Central memory CD4-positive, alpha-beta T cell (primary cell): ENCODE results near the gene CCDC74A.
"Not testable (repeated sequence)": the region's sequence is repeated elsewhere in the genome, so short reads cannot be mapped to it uniquely, and the experiment has no call there.

Source experiments
- DNase-seq: peaks from one replicate; pipeline ENCODE4 v3.0.0; 2022
- total RNA-seq, 3 experiments: gene quantifications; one replicate each; lab custom pipeline; 2026; lab: John Stamatoyannopoulos, UW

The CCDC74A gene
- 0.67 to 4.5 (median 0.96) reads per million in 3 experiments for total RNA-seq

DNA sequence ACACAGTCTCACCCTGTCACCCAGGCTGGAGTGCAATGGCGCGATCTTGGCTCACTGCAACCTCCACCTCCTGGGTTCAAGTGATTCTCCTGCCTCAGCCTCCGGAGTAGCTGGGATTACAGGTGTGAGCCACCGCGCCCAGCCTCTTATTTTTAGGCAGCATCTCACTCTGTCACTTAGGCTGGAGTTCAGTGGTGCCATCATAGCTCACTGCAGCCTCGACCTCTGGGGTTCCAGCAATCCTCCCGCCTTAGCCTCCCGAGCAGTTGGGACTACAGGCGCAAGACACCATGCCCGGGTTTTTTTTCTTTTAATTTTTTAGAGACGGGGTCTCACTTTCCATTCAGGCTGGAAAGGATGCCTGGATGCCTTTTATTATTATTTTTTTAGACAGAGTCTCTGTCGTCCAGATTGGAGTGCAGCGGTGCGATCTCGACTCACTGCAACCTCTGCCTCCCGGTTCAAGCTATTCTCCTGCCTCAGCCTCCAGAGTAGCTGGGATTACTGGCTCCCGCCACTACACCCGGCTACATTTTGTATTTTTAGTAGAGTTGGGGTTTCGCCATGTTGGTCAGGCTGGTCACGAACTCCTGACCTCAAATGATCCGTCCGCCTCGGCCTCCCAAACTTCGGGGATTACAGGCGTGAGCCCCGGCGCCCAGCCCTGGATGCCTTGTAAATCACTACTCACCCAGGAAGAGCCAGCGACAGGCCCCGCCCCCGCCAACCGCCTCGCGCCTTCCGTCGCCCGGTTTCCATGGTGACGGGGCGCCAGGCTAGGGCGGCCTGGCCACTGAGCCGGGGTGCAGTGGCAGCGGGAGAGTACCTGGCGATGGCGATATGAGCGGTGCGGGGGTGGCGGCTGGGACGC, at the start of gene CCDC74A:
Gene CCDC74A (plus strand): TSS at position 758 of the 871 bp plus-strand sequence. CDS start 83 bp downstream, at position 841.
- peak; percentile 82 for DNase-seq

- DNase-seq = not testable (repeated sequence)
These were observed 49.4 kb upstream of the CCDC74A start for GRCh38 chr2:131478074-131478849.

GRCh38 chr2:131478850-131479461, 48.7 kb upstream of the CCDC74A start:
- DNase-seq = not testable (repeated sequence)

- not testable (repeated sequence) for DNase-seq
These were observed 47.3 kb upstream of the CCDC74A start for GRCh38 chr2:131480351-131480750.

- not testable (repeated sequence) for DNase-seq
These were observed 45.1 kb upstream of the CCDC74A start for GRCh38 chr2:131482506-131483155.

DNA sequence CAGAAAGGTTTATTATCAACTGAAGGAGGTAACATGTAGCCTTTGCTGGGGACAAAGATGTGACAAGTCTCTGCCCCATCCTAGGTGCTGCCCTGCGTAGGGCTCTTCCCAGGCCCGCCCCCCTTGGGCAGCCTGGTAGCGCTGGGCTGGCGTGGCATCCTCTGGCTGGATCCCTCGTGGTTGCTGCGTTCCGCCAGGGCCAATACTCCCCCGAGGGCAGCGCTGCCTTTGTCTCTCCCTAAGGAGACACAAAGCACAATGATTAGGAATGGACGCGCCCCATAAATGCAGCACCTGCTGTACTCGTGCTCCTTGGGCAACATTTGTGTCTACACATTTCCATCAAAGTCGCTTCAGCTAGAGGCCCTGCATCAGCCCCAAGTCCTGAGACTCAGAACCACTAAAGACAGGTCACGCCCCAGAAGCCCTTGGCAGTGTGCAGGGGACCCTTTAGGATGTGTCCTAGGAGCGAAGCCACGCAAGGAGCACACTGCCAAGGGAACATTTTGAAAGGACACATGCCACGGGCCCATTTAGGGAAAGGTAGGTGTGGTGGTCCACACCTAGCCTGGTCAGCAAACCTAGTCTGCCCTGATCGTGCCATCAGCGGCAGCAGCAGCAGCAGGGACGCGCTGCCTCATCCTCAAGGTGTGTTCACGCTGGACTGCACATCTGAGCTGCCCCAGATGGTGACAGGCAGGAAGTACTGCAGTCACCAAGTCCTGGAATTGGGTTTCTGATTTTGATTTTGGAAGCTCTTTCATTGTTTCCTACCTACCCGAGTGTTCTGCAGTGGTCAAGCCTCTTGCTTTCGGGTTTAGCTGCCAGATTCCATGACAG, 43.5 kb upstream of the CCDC74A start:
- DNase-seq = not testable (repeated sequence)

GRCh38 chr2:131484906-131485460, 42.7 kb upstream of the CCDC74A start:
- not testable (repeated sequence) for DNase-seq

- DNase-seq = not testable (repeated sequence)
These were observed 41.3 kb upstream of the CCDC74A start for GRCh38 chr2:131486201-131486902.

DNA sequence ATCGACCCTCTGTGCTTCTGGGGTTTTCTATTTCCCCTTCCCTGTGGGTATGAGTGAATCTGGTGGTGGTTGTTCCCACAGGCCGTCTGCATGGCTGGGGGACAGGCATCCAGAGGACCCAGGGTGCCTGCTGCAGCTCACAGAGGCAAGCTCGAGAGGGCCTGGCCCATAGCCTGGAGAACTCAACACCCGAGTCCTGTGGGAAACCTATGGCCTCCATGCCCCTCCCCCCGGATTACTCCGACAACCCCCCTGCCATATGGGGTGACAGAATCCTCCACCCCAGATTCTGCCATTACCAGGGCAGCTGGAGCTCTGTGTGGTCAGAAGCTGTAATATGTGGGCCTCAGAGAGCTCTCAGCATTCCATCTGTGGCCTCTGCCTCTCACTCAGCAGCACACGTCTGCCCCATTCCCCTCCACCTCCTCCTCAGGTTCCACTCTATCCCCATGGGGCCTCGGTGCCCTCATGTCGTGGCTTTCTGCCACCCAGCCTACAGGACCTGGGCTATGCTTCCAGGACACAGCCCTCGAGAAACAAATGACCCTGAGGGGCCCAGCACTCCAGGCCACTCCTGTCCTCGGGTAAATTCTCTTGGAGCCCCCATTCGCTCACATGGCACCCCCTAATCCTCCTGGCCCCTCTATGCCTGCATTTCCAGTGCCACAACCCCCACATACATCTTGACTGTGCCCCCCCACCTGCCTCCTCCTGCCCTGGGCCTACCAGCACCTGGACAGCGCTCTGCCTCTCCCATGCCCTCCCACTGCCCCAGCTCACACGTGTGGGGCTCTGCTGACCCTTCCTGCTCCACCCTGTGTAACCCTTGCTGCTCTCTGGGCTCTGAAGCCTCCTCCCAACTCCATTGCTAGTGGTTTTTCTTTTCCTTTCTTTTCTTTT, 39.1 kb upstream of the CCDC74A start:
- no peak for DNase-seq

DNA sequence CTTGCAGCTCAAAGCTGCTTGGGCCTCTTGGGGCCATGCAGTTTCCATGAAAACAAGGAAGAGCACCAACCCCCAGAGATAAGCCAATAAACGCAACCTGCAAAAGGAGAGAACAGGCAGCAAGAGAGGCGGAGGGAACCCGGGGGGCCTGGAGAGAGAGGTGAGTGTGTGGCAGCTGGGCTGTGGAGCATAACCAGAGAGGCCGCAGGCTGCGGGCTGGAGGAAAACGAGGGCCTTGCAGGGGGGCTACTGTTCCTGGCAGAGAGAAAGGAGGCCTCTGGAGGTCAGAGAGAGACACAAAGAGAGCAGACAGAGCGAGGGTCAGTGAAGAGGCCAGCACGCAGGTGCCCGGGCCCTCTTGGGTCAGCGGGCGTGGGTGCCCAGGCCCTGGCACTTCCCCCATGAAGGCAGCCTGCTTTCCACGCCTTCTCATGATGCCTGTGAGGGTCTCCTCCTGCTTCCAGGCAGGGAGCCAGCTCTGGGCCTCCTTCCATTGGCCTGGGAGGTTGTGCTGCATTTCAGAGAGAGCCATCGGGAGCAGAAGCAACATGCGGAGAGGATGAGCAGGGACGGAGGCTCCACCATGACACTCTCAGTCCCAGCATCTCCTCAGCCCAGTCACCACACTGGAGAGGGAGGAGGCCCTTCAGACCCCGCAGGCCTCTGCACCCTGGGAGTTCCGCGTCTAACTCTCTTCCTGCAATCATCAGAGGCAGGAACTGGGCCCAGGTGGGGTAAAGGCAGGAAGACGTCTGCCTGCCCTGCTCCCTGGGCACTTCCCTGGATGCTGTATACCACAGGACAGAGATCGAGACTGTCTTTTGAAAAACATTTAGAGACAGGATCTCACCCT, 36.8 kb upstream of the CCDC74A start:
- DNase-seq = peak; percentile 28

GRCh38 chr2:131491469-131491836, 36.2 kb upstream of the CCDC74A start:
- DNase-seq = not testable (repeated sequence)

- DNase-seq = not testable (repeated sequence)
These were observed 35.7 kb upstream of the CCDC74A start, which contains the start of gene MZT2A for GRCh38 chr2:131492015-131492417. Gene MZT2A, minus strand, starts transcription at chr2:131492397. Its CDS starts 21 bp downstream, at chr2:131492376.

GRCh38 chr2:131492418-131493198, 35.1 kb upstream of the CCDC74A start:
- peak; percentile 92 for DNase-seq

DNA sequence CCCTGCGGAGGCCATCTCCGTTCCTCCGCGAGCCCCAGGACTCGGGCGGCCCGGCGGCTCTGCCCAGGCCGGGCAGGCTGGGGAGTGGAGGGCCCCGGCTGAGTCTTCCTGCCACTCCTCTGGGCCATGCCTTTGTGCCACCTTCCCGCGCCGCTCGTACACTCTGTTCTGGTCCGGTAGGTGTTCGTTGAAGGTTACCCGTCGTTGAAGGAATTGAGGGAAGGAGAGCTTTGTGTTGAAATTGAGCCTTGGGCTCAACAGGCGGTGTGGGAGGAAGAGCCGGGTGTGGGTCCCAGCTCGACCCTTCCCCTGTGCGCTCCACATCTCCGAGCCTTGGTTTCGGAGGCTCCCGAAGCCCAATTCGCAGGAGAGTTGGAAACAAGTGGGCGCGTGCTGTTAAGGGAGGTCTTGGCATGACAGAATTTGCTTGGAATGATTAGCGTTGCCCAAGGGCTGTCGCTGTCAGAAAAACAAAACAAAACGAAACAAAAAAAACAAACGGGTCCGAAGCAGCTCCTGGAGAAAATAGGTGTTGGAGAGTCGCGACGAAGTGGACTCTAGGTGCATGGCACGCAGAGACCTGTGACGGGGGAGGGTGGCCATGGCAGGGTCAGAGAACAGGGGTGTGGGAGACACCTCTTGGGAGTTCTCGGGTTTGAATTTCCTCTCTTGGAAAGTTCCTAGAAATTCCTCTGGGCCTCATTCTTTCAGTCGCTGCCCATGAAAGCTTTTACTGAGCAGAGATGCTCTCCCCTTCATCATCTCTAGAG, 34.3 kb upstream of the CCDC74A start:
- DNase-seq = no peak

- not testable (repeated sequence) for DNase-seq
These were observed 32.2 kb upstream of the CCDC74A start for GRCh38 chr2:131495506-131495905.

- DNase-seq = not testable (repeated sequence)
These were observed 29.2 kb upstream of the CCDC74A start for GRCh38 chr2:131498321-131498973.
